Measurements from ENCODE around the gene CYP4F12.

GRCh38 chr19:15680478-15681322 lies 7.8 kb downstream of the CYP4F12 start:
- no peak for TF ChIP-seq CTCF (conservative IDR thresholded peaks at IDR 0.05; ENCODE audit: low read depth, low read length)
- TF ChIP-seq EZH2phosphoT487 (IDR thresholded peaks at IDR 0.05; ENCODE audit: borderline replicate concordance, low read length), result no peak
